Measurements from ENCODE around the gene PRMT5.
"Not testable (repeated sequence)": the region's sequence is repeated elsewhere in the genome, so short reads cannot be mapped to it uniquely, and the experiment has no call there.

- not testable (repeated sequence) for TF ChIP-seq CTCF (conservative IDR thresholded peaks at IDR 0.05; ENCODE audit: low read length); EZH2phosphoT487 (IDR thresholded peaks at IDR 0.05; ENCODE audit: borderline replicate concordance)
These were observed 22.6 kb upstream of the PRMT5 start for GRCh38 chr14:22951795-22952194.
